ENCODE data around the gene DNAH8. TPM values are rescaled to one million over a fixed set of nuclear protein-coding genes. Genes with fewer than 3 reads are reported as not detected.
"Not testable (repeated sequence)": the region's sequence is repeated elsewhere in the genome, so short reads cannot be mapped to it uniquely, and the experiment has no call there.

DNAH8 gene
- total RNA-seq, 1 experiment from 2014 or later = not detected

DNA sequence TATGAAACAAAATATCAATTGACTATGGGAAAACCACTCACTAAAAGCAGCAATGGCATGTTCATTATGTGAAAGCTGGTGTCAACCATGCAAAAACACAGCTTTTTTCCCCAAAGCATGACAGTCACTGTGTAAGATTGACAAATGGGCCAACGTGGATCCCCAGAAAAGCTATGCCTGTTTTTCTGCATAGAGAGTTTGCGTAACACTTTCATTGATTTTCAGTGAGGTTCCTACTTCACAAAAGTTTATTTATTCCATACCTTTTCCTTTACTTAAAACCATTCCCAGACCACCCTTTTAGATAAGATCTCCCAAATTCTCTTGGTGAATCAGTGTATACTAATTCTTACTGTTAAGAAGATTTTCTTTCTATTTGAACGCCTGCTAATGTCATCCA is 195.1 kb downstream of the DNAH8 start:
- no peaks in the 10 kb centered on the region for H3K36me3 ChIP-seq (ENCODE audit: low read depth)
- H3K4me3 ChIP-seq = no peak overlapping the region
- no peak overlapping the region for H3K27ac ChIP-seq
- H3F3A ChIP-seq (ENCODE audit: insufficient read depth, low read depth) = no peaks in the 10 kb centered on the region
- no peak overlapping the region for H3K4me2 ChIP-seq
- BruUV-seq (replicated peaks) = no TSS peak
- no peaks in the 10 kb centered on the region for H3K79me2 ChIP-seq (ENCODE audit: low read depth)
- no peak for TF ChIP-seq EZH2 (IDR thresholded peaks at IDR 0.05; ENCODE audit: low read depth)
- TF ChIP-seq, protein P1, sequence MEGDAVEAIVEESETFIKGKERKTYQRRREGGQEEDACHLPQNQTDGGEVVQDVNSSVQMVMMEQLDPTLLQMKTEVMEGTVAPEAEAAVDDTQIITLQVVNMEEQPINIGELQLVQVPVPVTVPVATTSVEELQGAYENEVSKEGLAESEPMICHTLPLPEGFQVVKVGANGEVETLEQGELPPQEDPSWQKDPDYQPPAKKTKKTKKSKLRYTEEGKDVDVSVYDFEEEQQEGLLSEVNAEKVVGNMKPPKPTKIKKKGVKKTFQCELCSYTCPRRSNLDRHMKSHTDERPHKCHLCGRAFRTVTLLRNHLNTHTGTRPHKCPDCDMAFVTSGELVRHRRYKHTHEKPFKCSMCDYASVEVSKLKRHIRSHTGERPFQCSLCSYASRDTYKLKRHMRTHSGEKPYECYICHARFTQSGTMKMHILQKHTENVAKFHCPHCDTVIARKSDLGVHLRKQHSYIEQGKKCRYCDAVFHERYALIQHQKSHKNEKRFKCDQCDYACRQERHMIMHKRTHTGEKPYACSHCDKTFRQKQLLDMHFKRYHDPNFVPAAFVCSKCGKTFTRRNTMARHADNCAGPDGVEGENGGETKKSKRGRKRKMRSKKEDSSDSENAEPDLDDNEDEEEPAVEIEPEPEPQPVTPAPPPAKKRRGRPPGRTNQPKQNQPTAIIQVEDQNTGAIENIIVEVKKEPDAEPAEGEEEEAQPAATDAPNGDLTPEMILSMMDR (conservative IDR thresholded peaks at IDR 0.05) = no peak
- H3K27me3 ChIP-seq (ENCODE audit: insufficient read depth, low read depth) = 0 out of 2 replicates have a peak, but pooled peaks cover under 1% of the 10 kb centered on the region
- CTCF ChIA-PET = no interaction called here
- no peak for DNase-seq
- POLR2A ChIA-PET (ENCODE audit: unreplicated experiment) = no interaction called here
- no peaks in the 10 kb centered on the region for H3K9me3 ChIP-seq (ENCODE audit: insufficient read depth, low read depth)
- no peaks in the 10 kb centered on the region for H3K9me2 ChIP-seq (ENCODE audit: insufficient read depth)
- H2AFZ ChIP-seq = no peak overlapping the region
- no peaks in the 10 kb centered on the region for H3K4me1 ChIP-seq (replicated peaks; ENCODE audit: insufficient read depth)
- no peaks in the 10 kb centered on the region for H4K20me1 ChIP-seq (ENCODE audit: insufficient read depth)
- intact Hi-C loops (cut with micrococcal nuclease; ENCODE audit: unreplicated experiment) = no loop called here

DNA sequence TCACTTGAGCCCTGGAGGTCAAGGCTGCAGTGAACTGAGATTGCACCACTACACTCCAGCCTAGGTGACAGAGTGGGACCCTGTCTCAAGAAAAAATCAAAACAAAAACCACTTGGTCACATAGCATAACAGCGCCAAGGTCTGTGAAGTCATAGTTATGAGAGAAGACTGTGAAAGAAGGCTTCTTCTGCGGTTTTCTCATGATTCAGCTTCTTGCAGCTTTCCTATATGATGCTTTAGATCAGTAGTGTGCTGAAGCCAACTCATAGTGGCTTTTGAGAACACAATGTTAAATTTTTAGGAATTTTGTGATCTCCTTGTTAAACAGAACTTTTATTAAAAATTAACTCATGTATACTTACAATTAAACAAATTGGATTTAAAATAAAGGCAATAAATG is 197.3 kb downstream of the DNAH8 start:
- CTCF ChIA-PET = no interaction called here
- H4K20me1 ChIP-seq (ENCODE audit: insufficient read depth) = no peaks in the 10 kb centered on the region
- TF ChIP-seq, protein P1 (conservative IDR thresholded peaks at IDR 0.05) = no peak
- no peak for TF ChIP-seq EZH2 (IDR thresholded peaks at IDR 0.05; ENCODE audit: low read depth)
- no peak overlapping the region for H3K4me2 ChIP-seq
- DNase-seq = no peak
- no peaks in the 10 kb centered on the region for H3F3A ChIP-seq (ENCODE audit: insufficient read depth, low read depth)
- H3K27ac ChIP-seq = no peak overlapping the region
- no peak overlapping the region for H3K4me3 ChIP-seq
- POLR2A ChIA-PET (ENCODE audit: unreplicated experiment) = no interaction called here
- no peaks in the 10 kb centered on the region for H3K9me3 ChIP-seq (ENCODE audit: insufficient read depth, low read depth)
- no peaks in the 10 kb centered on the region for H3K9me2 ChIP-seq (ENCODE audit: insufficient read depth)
- no TSS peak for BruUV-seq (replicated peaks)
- H3K79me2 ChIP-seq (ENCODE audit: low read depth) = no peaks in the 10 kb centered on the region
- H2AFZ ChIP-seq = no peak overlapping the region
- H3K36me3 ChIP-seq (ENCODE audit: low read depth) = no peaks in the 10 kb centered on the region
- H3K4me1 ChIP-seq (replicated peaks; ENCODE audit: insufficient read depth) = no peaks in the 10 kb centered on the region
- H3K27me3 ChIP-seq (ENCODE audit: insufficient read depth, low read depth) = no peaks in the 10 kb centered on the region
- intact Hi-C loops (cut with micrococcal nuclease; ENCODE audit: unreplicated experiment) = no loop called here

GRCh38 chr6:38915205-38915925 is 200.3 kb downstream of the DNAH8 start:
- BruUV-seq (replicated peaks) = no TSS peak
- Histone ChIP-seq H3K27ac (no peak overlapping the region), H3K9me3 (ENCODE audit: insufficient read depth, low read depth) (no peaks in the 10 kb centered on the region), H3K79me2 (ENCODE audit: low read depth) (no peaks in the 10 kb centered on the region), H3F3A (ENCODE audit: insufficient read depth, low read depth) (no peaks in the 10 kb centered on the region), H3K9me2 (ENCODE audit: insufficient read depth) (no peaks in the 10 kb centered on the region), H3K27me3 (ENCODE audit: insufficient read depth, low read depth) (no peaks in the 10 kb centered on the region), H4K20me1 (ENCODE audit: insufficient read depth) (no peaks in the 10 kb centered on the region), H3K36me3 (ENCODE audit: low read depth) (no peaks in the 10 kb centered on the region), H3K4me1 (replicated peaks; ENCODE audit: insufficient read depth) (no peaks in the 10 kb centered on the region), H3K4me3 (no peak overlapping the region), H3K4me2 (no peak overlapping the region), H2AFZ (no peak overlapping the region)
- intact Hi-C loops (cut with micrococcal nuclease; ENCODE audit: unreplicated experiment) = no loop called here
- CTCF ChIA-PET = no interaction called here
- TF ChIP-seq, protein P1 (conservative IDR thresholded peaks at IDR 0.05) = no peak
- TF ChIP-seq EZH2 (IDR thresholded peaks at IDR 0.05; ENCODE audit: low read depth) = no peak
- no peak for DNase-seq
- POLR2A ChIA-PET (ENCODE audit: unreplicated experiment) = interaction anchor here (0.8 kb wide), 1 partner anchor 265 kb away, joined by 8 read pairs; no protein-coding TSS in a partner anchor

DNA sequence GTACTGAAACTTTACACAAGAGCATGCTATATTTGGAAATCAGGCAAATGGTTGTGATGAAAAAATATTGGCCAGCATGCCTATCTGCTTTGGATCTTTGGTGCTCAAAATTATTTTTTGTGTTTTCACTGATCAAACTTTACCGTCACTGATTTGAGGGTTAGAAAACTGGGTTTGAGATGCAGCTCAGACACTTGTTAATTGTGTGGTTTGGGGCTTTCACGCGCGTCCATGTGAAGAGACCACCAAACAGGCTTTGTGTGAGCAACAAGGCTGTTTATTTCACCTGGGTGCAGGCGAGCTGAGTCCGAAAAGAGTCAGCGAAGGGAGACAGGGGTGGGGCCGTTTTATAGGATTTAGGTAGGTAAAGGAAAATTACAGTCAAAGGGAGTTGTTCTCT is 206.4 kb downstream of the DNAH8 start:
- H3K79me2 ChIP-seq (ENCODE audit: low read depth); H3K9me3 ChIP-seq (ENCODE audit: insufficient read depth, low read depth); CTCF ChIA-PET; POLR2A ChIA-PET (ENCODE audit: unreplicated experiment); H2AFZ ChIP-seq; H4K20me1 ChIP-seq (ENCODE audit: insufficient read depth); H3K4me2 ChIP-seq; H3F3A ChIP-seq (ENCODE audit: insufficient read depth, low read depth); intact Hi-C loops (cut with micrococcal nuclease; ENCODE audit: unreplicated experiment); H3K9me2 ChIP-seq (ENCODE audit: insufficient read depth); H3K36me3 ChIP-seq (ENCODE audit: low read depth); H3K27ac ChIP-seq; H3K27me3 ChIP-seq (ENCODE audit: insufficient read depth, low read depth); BruUV-seq (replicated peaks); DNase-seq; H3K4me3 ChIP-seq; H3K4me1 ChIP-seq (replicated peaks; ENCODE audit: insufficient read depth): not testable (repeated sequence)

Data from PC-9 (cell line).